PC-9 (cell line): Measurements from ENCODE around the gene CEP20.

Experiments
- EZH2 ChIP-seq: fragments of 200-600 bp; sonication (generic); IDR thresholded peaks from 2 replicates; pipeline ENCODE4 v1.8.0; 2017; ENCODE audit warnings: antibody characterized with exemption, low read depth
- TF ChIP-seq, protein P1 (sequence below): fragments of 200-600 bp; sonication (generic); conservative IDR thresholded peaks from 2 replicates; pipeline ENCODE4 v1.6.1; 2017; ENCODE audit warnings: mixed run types, antibody characterized with exemption, mild to moderate bottlenecking, moderate library complexity

DNA sequence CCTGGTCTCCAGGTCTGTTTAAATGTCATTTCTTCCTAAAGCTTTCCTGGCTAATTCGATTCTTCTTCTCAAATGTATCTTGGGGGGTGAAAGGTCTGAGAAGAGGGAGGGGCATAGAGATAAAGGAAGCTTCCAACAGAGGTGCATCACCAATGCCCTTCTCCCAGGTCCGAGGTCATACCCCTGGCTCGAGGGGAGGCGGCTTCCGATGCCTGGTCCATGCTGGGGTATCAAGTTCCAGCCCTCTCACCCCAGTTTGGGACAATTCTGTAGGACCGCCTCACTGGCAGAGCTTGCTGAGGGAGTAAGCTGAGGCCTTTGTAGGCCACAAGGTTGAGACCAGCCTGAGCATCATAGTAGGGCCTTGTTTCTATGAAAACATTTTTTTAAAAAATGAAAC is 10.3 kb upstream of the CEP20 start:
- TF ChIP-seq, protein P1, sequence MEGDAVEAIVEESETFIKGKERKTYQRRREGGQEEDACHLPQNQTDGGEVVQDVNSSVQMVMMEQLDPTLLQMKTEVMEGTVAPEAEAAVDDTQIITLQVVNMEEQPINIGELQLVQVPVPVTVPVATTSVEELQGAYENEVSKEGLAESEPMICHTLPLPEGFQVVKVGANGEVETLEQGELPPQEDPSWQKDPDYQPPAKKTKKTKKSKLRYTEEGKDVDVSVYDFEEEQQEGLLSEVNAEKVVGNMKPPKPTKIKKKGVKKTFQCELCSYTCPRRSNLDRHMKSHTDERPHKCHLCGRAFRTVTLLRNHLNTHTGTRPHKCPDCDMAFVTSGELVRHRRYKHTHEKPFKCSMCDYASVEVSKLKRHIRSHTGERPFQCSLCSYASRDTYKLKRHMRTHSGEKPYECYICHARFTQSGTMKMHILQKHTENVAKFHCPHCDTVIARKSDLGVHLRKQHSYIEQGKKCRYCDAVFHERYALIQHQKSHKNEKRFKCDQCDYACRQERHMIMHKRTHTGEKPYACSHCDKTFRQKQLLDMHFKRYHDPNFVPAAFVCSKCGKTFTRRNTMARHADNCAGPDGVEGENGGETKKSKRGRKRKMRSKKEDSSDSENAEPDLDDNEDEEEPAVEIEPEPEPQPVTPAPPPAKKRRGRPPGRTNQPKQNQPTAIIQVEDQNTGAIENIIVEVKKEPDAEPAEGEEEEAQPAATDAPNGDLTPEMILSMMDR = no peak
- TF ChIP-seq EZH2 = no peak
